ENCODE measurements around the gene ST13. TPM values are rescaled to one million over a fixed set of nuclear protein-coding genes. Genes with fewer than 3 reads are reported as not detected.

Gene ST13
- total and polyA plus RNA-seq, 11 donors, result 40.0 to 231 (median 202) TPM

GRCh38 chr22:40808018-40808841 is 48.2 kb downstream of the ST13 start:
- Histone ChIP-seq H3K27ac (no peak overlapping the region), H3K4me3 (no peak overlapping the region), H3K4me1 (peaks cover 0 to 5% (median 0%) of the 10 kb centered on the region in 12 donors), H3K27me3 (no peaks in the 10 kb centered on the region), H3K36me3 (peaks cover 0 to 7% (median 0%) of the 10 kb centered on the region in 9 donors), H3K9me3 (no peaks in the 10 kb centered on the region)
- DNase-seq (no peak), ATAC-seq (no peak)
- WGBS, 4 donors, result 65 to 72% (median 68%) methylated on average over 6 of the region's 6 CpGs
- intact Hi-C loops (cut with DNase I), result no loop called here
- TF ChIP-seq POLR2A (IDR thresholded peaks at IDR 0.05), result no peak
- no peak for TF ChIP-seq CTCF (IDR thresholded peaks at IDR 0.05)

GRCh38 chr22:40806711-40807110 is 49.7 kb downstream of the ST13 start:
- TF ChIP-seq POLR2A (IDR thresholded peaks at IDR 0.05) (no peak), CTCF (IDR thresholded peaks at IDR 0.05) (no peak)
- Histone ChIP-seq H3K27me3 (no peaks in the 10 kb centered on the region), H3K9me3 (no peaks in the 10 kb centered on the region), H3K36me3 (peaks cover 0 to 7% (median 0%) of the 10 kb centered on the region in 9 donors), H3K27ac (no peak overlapping the region), H3K4me1 (peaks cover 0 to 5% (median 0%) of the 10 kb centered on the region in 12 donors), H3K4me3 (no peak overlapping the region)
- intact Hi-C loops (cut with DNase I), result no loop called here
- no peak for DNase-seq
- 73 to 78% (median 74%) methylated on average over 3 of the region's 3 CpGs for WGBS, 4 donors
- ATAC-seq, result no peak

- H3K27me3 ChIP-seq, result no peaks in the 10 kb centered on the region
- no peaks in the 10 kb centered on the region for H3K9me3 ChIP-seq
- TF ChIP-seq CTCF (IDR thresholded peaks at IDR 0.05) (no peak), POLR2A (IDR thresholded peaks at IDR 0.05) (no peak)
- intact Hi-C loops (cut with DNase I), result no loop called here
- peaks cover 0 to 5% (median 0%) of the 10 kb centered on the region in 12 donors for H3K4me1 ChIP-seq
- WGBS, 4 donors, result 84 to 95% (median 93%) methylated on average over 3 of the region's 3 CpGs
- no peak overlapping the region for H3K27ac ChIP-seq
- H3K4me3 ChIP-seq, result no peak overlapping the region
- peaks cover 0 to 7% (median 0%) of the 10 kb centered on the region in 9 donors for H3K36me3 ChIP-seq
- no peak for ATAC-seq
- no peak for DNase-seq
Measured at GRCh38 chr22:40805699-40806203, 50.7 kb downstream of the ST13 start.

GRCh38 chr22:40805239-40805638 is 51.2 kb downstream of the ST13 start:
- WGBS, 4 donors, result 79 to 94% (median 86%) methylated on average over 4 of the region's 4 CpGs
- ATAC-seq (no peak), DNase-seq (no peak)
- H3K4me3 ChIP-seq, result no peak overlapping the region
- H3K27ac ChIP-seq, result no peak overlapping the region
- H3K27me3 ChIP-seq, result no peaks in the 10 kb centered on the region
- TF ChIP-seq POLR2A (IDR thresholded peaks at IDR 0.05) (no peak), CTCF (IDR thresholded peaks at IDR 0.05) (no peak)
- H3K9me3 ChIP-seq, result no peaks in the 10 kb centered on the region
- peaks cover 0 to 7% (median 0%) of the 10 kb centered on the region in 9 donors for H3K36me3 ChIP-seq
- peaks cover 0 to 5% (median 0%) of the 10 kb centered on the region in 12 donors for H3K4me1 ChIP-seq
- intact Hi-C loops (cut with DNase I), result no loop called here
